Measurements from ENCODE around the gene PSD2. TPM values are rescaled to one million over a fixed set of nuclear protein-coding genes. Genes with fewer than 3 reads are reported as not detected.

The PSD2 gene
- total RNA-seq, 1 experiment from 2014 or later, result 0.05 TPM

GRCh38 chr5:139852696-139853095, 57.1 kb downstream of the PSD2 start:
- ChIA-PET POLR2A (no interaction called here), CTCF (no interaction called here)
- H3K4me1 ChIP-seq (ENCODE audit: control insufficient read depth, insufficient read depth, low read length), result no peaks in the 10 kb centered on the region
- no peak for DNase-seq (ENCODE audit: low read depth, low spot score)
- no peak overlapping the region for H3K4me3 ChIP-seq (ENCODE audit: low read depth in 2 of 2, low read length in 2 of 2)
- no peaks in the 10 kb centered on the region for H3K36me3 ChIP-seq (ENCODE audit: control insufficient read depth, insufficient read depth, low read length)
- ATAC-seq, result no peak
- no peak overlapping the region for H3K27ac ChIP-seq (ENCODE audit: low read length)
- intact Hi-C loops (cut with micrococcal nuclease; ENCODE audit: unreplicated experiment), result no loop called here
- no peaks in the 10 kb centered on the region for H3K9me3 ChIP-seq (ENCODE audit: control insufficient read depth, insufficient read depth, low read depth, low read length)
- TF ChIP-seq SIN3A (IDR thresholded peaks at IDR 0.05; ENCODE audit: borderline replicate concordance, insufficient read depth, low read depth, low read length), result no peak
- no peak for TF ChIP-seq REST (IDR thresholded peaks at IDR 0.05; ENCODE audit: insufficient read depth in 1 of 2, low read depth in 2 of 2, low read length in 1 of 2)
- TF ChIP-seq TCF7L2 (IDR thresholded peaks at IDR 0.05; ENCODE audit: low read depth, low read length), result no peak
- TF ChIP-seq POLR2AphosphoS5 (IDR thresholded peaks at IDR 0.05; ENCODE audit: low read depth, low read length), result no peak
- TF ChIP-seq CTCF (IDR thresholded peaks at IDR 0.05), result no peak
- H3K27me3 ChIP-seq (ENCODE audit: control insufficient read depth, insufficient read depth, low read length), result no peaks in the 10 kb centered on the region
- in situ Hi-C loops (cut with HindIII; ENCODE audit: low pct_unique_long_range_greater_than_20kb, low sequenced_read_pairs), result no loop called here
- no TSS peak for BruUV-seq (replicated peaks)

- Histone ChIP-seq H3K36me3 (ENCODE audit: control insufficient read depth, insufficient read depth, low read length) (no peaks in the 10 kb centered on the region), H3K27me3 (ENCODE audit: control insufficient read depth, insufficient read depth, low read length) (no peaks in the 10 kb centered on the region), H3K27ac (ENCODE audit: low read length) (no peak overlapping the region), H3K9me3 (ENCODE audit: control insufficient read depth, insufficient read depth, low read depth, low read length) (no peaks in the 10 kb centered on the region), H3K4me3 (ENCODE audit: low read depth in 2 of 2, low read length in 2 of 2) (no peak overlapping the region), H3K4me1 (ENCODE audit: control insufficient read depth, insufficient read depth, low read length) (no peaks in the 10 kb centered on the region)
- ChIA-PET POLR2A (no interaction called here), CTCF (no interaction called here)
- no peak for ATAC-seq
- BruUV-seq (replicated peaks), result no TSS peak
- TF ChIP-seq REST (IDR thresholded peaks at IDR 0.05; ENCODE audit: insufficient read depth in 1 of 2, low read depth in 2 of 2, low read length in 1 of 2) (no peak), TCF7L2 (IDR thresholded peaks at IDR 0.05; ENCODE audit: low read depth, low read length) (no peak), POLR2AphosphoS5 (IDR thresholded peaks at IDR 0.05; ENCODE audit: low read depth, low read length) (no peak), CTCF (IDR thresholded peaks at IDR 0.05) (no peak), SIN3A (IDR thresholded peaks at IDR 0.05; ENCODE audit: borderline replicate concordance, insufficient read depth, low read depth, low read length) (no peak)
- intact Hi-C loops (cut with micrococcal nuclease; ENCODE audit: unreplicated experiment), result no loop called here
- DNase-seq (ENCODE audit: low read depth, low spot score), result no peak
- in situ Hi-C loops (cut with HindIII; ENCODE audit: low pct_unique_long_range_greater_than_20kb, low sequenced_read_pairs), result no loop called here
Measured at GRCh38 chr5:139854029-139854605, 58.5 kb downstream of the PSD2 start.
